SK-N-SH treated with all-trans-retinoic acid at 6 μM for 48 hours (cell line): ENCODE measurements around the gene KCNJ1.

ENCODE experiments used
- ATAC-seq: fragments of 200-7000 bp; cut with Tn5 transposase; 3 replicates; pipeline ENCODE4 v1.9.1; 2020; ENCODE audit warnings: mild to moderate bottlenecking, moderate library complexity
- ARNTL ChIP-seq: fragments of 450-650 bp; formaldehyde crosslinking; IDR thresholded peaks from 2 replicates; pipeline ENCODE4 v1.5.0; 2020; ENCODE audit warnings: low read depth, mild to moderate bottlenecking, moderate library complexity, borderline replicate concordance
- CSDC2 ChIP-seq: fragments of 250-450 bp; sonication (Bioruptor Pico); IDR thresholded peaks from 2 replicates; pipeline ENCODE4 v1.5.0; 2020; ENCODE audit warnings: mild to moderate bottlenecking, moderate library complexity
- CSRNP3 ChIP-seq: fragments of 250-450 bp; sonication (Bioruptor Pico); IDR thresholded peaks from 2 replicates; pipeline ENCODE4 v1.5.1; 2021; ENCODE audit warnings: mild to moderate bottlenecking, moderate library complexity
- ESRRG ChIP-seq: fragments of 250-450 bp; sonication (Bioruptor Pico); IDR thresholded peaks from 2 replicates; pipeline ENCODE4 v1.6.1; 2021; ENCODE audit warnings: mild to moderate bottlenecking
- GLIS3 ChIP-seq: fragments of 250-450 bp; sonication (Bioruptor Pico); IDR thresholded peaks from 2 replicates; pipeline ENCODE4 v1.5.0; 2020; ENCODE audit warnings: mild to moderate bottlenecking, moderate library complexity
- OSR1 ChIP-seq: fragments of 250-450 bp; sonication (Bioruptor Pico); IDR thresholded peaks from 2 replicates; pipeline ENCODE4 v1.8.0; 2022; ENCODE audit warnings: moderate library complexity, mild to moderate bottlenecking, inconsistent platforms
- PATZ1 ChIP-seq: fragments of 250-450 bp; sonication (Bioruptor Pico); IDR thresholded peaks from 2 replicates; pipeline ENCODE4 v1.8.0; 2020; ENCODE audit warnings: mild to moderate bottlenecking, moderate library complexity, borderline replicate concordance
- POU6F1 ChIP-seq: fragments of 250-450 bp; sonication (Bioruptor Pico); IDR thresholded peaks from 2 replicates; pipeline ENCODE4 v1.8.0; 2021; ENCODE audit warnings: low read depth, mild to moderate bottlenecking, moderate library complexity, borderline replicate concordance
- PPARA ChIP-seq: fragments of 250-450 bp; sonication (Bioruptor Pico); IDR thresholded peaks from 2 replicates; pipeline ENCODE4 v1.5.0; 2020; ENCODE audit warnings: mild to moderate bottlenecking, borderline replicate concordance
- RARB ChIP-seq: fragments of 250-450 bp; sonication (Bioruptor Pico); IDR thresholded peaks from 2 replicates; pipeline ENCODE4 v1.8.0; 2021; ENCODE audit warnings: mild to moderate bottlenecking, moderate library complexity
- TCF4 ChIP-seq: fragments of 250-450 bp; sonication (Bioruptor Pico); IDR thresholded peaks from 2 replicates; pipeline ENCODE4 v1.8.0; 2021; ENCODE audit warnings: mild to moderate bottlenecking, moderate library complexity, borderline replicate concordance
- TOX ChIP-seq: fragments of 250-450 bp; sonication (Bioruptor Pico); IDR thresholded peaks from 2 replicates; pipeline ENCODE4 v1.8.0; 2021; ENCODE audit warnings: mild to moderate bottlenecking, moderate library complexity, borderline replicate concordance
- TSHZ2 ChIP-seq: fragments of 250-450 bp; sonication (Bioruptor Pico); IDR thresholded peaks from 2 replicates; pipeline ENCODE4 v1.5.0; 2020; ENCODE audit warnings: mild to moderate bottlenecking, moderate library complexity
- ZC3H10 ChIP-seq: fragments of 250-450 bp; sonication (Bioruptor Pico); IDR thresholded peaks from 2 replicates; pipeline ENCODE4 v1.5.1; 2021; ENCODE audit warnings: mild to moderate bottlenecking, moderate library complexity
- ZFP3 ChIP-seq: fragments of 250-450 bp; sonication (Bioruptor Pico); IDR thresholded peaks from 2 replicates; pipeline ENCODE4 v1.5.0; 2020; ENCODE audit warnings: mild to moderate bottlenecking, moderate library complexity
- ZFP30 ChIP-seq: fragments of 450-650 bp; formaldehyde crosslinking; IDR thresholded peaks from 2 replicates; pipeline ENCODE4 v1.5.0; 2022; ENCODE audit warnings: mild to moderate bottlenecking, moderate library complexity
- ZNF565 ChIP-seq: fragments of 450-650 bp; formaldehyde crosslinking; conservative IDR thresholded peaks from 2 replicates; pipeline ENCODE4 v1.5.0; 2020; ENCODE audit warnings: low read depth, mild to moderate bottlenecking, moderate library complexity
- ZNF70 ChIP-seq: fragments of 450-650 bp; formaldehyde crosslinking; IDR thresholded peaks from 2 replicates; pipeline ENCODE4 v1.5.0; 2020; ENCODE audit warnings: mild to moderate bottlenecking, moderate library complexity
- ZNF8 ChIP-seq: fragments of 450-650 bp; formaldehyde crosslinking; IDR thresholded peaks from 2 replicates; pipeline ENCODE4 v1.5.0; 2020; ENCODE audit warnings: mild to moderate bottlenecking, moderate library complexity
- TF ChIP-seq, protein P1 (sequence below): fragments of 250-450 bp; sonication (Bioruptor Pico); IDR thresholded peaks from 2 replicates; pipeline ENCODE4 v1.5.1; 2020; ENCODE audit warnings: low read depth, mild to moderate bottlenecking, moderate library complexity

Gene KCNJ1

DNA sequence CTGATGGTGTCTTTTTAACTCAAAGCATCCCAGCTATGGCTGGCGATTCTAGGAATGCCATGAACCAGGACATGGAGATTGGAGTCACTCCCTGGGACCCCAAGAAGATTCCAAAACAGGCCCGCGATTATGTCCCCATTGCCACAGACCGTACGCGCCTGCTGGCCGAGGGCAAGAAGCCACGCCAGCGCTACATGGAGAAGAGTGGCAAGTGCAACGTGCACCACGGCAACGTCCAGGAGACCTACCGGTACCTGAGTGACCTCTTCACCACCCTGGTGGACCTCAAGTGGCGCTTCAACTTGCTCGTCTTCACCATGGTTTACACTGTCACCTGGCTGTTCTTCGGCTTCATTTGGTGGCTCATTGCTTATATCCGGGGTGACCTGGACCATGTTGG is 44.1 kb upstream of the KCNJ1 start:
- ATAC-seq: no peak
- TF ChIP-seq CSDC2 (no peak), ARNTL (CRISPR knock-in tag) (no peak), PPARA (CRISPR knock-in tag) (no peak), ZFP30 (CRISPR knock-in tag) (no peak), ESRRG (CRISPR knock-in tag) (no peak)
- TF ChIP-seq, all 23 proteins: peak for 0

- no peak for ATAC-seq
- no peak for TF ChIP-seq ZNF8 (CRISPR knock-in tag)
- no peak for TF ChIP-seq OSR1 (CRISPR knock-in tag)
- no peak for TF ChIP-seq POU6F1
- TF ChIP-seq GLIS3 (CRISPR knock-in tag): no peak
- no peak for TF ChIP-seq PATZ1 (CRISPR knock-in tag)
- TF ChIP-seq CSDC2: no peak
- no peak for TF ChIP-seq ZNF70
- no peak for TF ChIP-seq TCF4 (CRISPR knock-in tag)
- TF ChIP-seq TOX: no peak
- TF ChIP-seq RARB: no peak
- no peak for TF ChIP-seq ZFP30 (CRISPR knock-in tag)
- TF ChIP-seq TSHZ2 (CRISPR knock-in tag): no peak
- TF ChIP-seq ESRRG (CRISPR knock-in tag): no peak
- TF ChIP-seq, protein P1, sequence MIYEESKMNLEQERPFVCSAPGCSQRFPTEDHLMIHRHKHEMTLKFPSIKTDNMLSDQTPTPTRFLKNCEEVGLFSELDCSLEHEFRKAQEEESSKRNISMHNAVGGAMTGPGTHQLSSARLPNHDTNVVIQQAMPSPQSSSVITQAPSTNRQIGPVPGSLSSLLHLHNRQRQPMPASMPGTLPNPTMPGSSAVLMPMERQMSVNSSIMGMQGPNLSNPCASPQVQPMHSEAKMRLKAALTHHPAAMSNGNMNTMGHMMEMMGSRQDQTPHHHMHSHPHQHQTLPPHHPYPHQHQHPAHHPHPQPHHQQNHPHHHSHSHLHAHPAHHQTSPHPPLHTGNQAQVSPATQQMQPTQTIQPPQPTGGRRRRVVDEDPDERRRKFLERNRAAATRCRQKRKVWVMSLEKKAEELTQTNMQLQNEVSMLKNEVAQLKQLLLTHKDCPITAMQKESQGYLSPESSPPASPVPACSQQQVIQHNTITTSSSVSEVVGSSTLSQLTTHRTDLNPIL (CRISPR knock-in tag): no peak
- no peak for TF ChIP-seq ZNF565 (CRISPR knock-in tag)
- TF ChIP-seq ZC3H10 (CRISPR knock-in tag): no peak
- TF ChIP-seq PPARA (CRISPR knock-in tag): no peak
- no peak for TF ChIP-seq ZFP3 (CRISPR knock-in tag)
- no peak for TF ChIP-seq CSRNP3 (CRISPR knock-in tag)
These were observed 43.5 kb upstream of the KCNJ1 start for GRCh38 chr11:128910576-128910975.

- no peak for ATAC-seq
- no peak for TF ChIP-seq POU6F1
- no peak for TF ChIP-seq GLIS3 (CRISPR knock-in tag)
- TF ChIP-seq TOX: no peak
- no peak for TF ChIP-seq OSR1 (CRISPR knock-in tag)
- TF ChIP-seq PATZ1 (CRISPR knock-in tag): no peak
These were observed 42.5 kb upstream of the KCNJ1 start for GRCh38 chr11:128909438-128910125.
